Stimulated activated CD8-positive, alpha-beta memory T cell treated with anti-CD3 and anti-CD28 coated beads, Interleukin-12 subunit alpha, Interleukin-12 subunit beta, amount 100 ng/mL, for 1 hour (primary cell): ENCODE results near the gene LRRD1.
"Not testable (repeated sequence)": the region's sequence is repeated elsewhere in the genome, so short reads cannot be mapped to it uniquely, and the experiment has no call there.

Experiments used
- DNase-seq: peaks from one replicate; pipeline ENCODE4 v3.0.0-alpha.2; 2020; ENCODE audit warnings: low read depth

LRRD1 gene

DNA sequence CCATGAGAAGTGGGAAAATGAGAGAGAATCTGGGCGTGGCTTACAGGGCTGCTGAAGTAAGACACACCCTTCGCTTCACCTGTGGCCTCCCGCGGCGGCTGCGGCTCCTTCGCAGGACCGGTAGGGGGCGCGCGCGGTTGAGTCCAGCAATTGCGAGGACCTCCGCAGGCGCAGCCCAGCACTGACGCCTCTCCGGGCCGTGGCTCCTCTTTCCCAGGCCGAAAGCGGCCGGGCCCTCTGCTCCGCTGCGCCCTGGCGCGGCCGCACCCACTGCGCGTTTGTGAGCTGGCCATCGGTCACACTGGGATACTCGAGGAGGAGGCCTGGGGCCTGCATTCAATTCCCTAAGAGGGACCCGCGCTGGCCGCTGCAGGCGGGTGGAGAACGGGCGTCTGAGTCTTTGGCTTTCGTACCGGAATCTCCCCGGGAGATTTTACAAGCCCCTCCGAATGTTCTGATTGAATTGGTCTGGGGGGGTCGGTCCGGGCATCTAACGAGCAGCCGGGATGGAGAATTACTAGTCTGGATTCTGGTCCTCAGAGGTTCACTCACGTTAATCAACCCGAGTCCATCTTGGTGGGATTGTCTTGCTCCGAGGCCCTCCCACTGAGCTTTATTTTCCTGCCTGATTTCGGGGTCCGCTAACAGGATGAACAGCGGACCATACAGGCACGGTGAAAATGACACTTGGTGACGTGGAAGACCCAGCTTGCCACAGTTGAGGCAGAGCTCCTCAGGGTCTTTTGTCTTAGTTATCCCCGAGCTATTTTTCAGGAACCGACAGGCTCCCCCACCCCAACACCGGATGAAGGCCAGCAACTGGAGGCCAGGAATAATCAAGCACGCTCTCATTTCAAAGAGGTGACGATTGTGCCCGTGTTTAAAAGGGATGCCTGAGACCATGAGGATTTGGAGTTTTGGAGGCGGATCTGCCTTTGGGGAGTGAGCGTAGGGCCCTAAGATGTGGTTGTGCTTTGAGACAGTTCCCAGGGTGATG lies at the start of gene LRRD1:
TSS of gene LRRD1 (minus strand) at position 215 of the 997 bp plus-strand sequence. CDS start 13,940 bp downstream, outside the sequence.
- peak; percentile 77 for DNase-seq

GRCh38 chr7:92228742-92229141 lies 49.8 kb upstream of the LRRD1 start:
- DNase-seq = no peak

DNA sequence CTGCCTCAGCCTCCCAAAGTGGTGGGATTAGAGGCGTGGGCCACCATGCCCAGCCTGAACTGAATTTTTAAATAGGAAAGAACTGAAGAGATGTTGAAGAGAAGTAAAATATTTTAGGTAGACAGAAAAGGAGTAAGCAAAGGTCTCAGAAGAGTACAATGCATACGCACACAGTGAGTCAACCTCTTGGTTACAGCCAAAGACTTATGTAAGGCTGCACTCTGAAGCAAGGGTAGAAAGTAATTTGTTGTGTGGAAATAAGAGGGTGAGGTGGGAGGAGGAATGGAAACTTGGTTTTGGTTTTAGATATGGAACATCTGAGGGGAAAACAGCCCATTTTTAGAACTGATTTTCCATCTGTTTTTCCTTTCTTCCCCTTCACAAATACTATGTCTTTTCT lies 49.2 kb upstream of the LRRD1 start:
- DNase-seq = no peak

GRCh38 chr7:92226981-92227380 lies 48.0 kb upstream of the LRRD1 start:
- no peak for DNase-seq

GRCh38 chr7:92221766-92222165 lies 42.8 kb upstream of the LRRD1 start:
- DNase-seq = no peak

- no peak for DNase-seq
Observed at GRCh38 chr7:92206672-92207071, 27.7 kb upstream of the LRRD1 start.

DNA sequence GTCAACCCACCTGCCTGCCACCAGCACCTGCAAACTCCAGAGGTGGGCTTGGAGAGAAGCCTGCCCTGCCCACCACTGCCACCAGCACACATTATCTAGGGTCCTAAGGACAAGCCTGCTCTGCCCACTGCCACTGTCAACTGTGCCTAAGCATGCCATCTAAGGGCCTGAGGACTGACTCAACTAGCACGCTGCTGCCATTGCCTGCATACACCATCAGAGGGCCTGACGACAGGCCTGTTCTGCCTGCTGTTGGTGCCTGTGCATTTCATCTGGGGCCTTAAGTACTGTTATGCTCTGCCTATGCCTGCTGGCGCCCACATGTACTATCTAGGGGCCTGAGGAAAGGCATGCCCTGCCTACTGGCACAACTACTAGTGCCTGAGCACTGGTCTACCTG lies 27.0 kb upstream of the LRRD1 start:
- DNase-seq = no peak

GRCh38 chr7:92200791-92201190 lies 21.8 kb upstream of the LRRD1 start:
- no peak for DNase-seq

DNA sequence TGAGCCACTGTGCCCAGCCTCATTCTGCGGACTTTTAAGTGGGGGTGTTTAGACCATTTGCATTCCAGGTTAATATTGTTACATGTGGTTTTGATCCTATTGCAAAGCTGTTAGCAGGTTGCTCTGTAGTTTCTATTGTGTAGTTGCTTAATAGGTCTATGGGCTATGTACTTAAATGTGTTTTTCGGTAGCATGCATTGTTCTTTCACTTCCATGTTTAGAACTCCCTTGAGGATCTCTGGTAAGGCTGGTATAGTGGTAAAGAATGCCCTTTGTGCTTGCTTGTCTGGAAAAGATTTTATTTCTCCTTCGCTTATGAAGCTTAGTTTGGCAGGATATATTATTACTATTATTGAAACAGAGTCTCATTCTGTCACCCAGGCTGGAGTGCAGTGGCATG lies 13.4 kb upstream of the LRRD1 start:
- DNase-seq = no peak

GRCh38 chr7:92189246-92189645 lies 10.3 kb upstream of the LRRD1 start:
- not testable (repeated sequence) for DNase-seq

DNA sequence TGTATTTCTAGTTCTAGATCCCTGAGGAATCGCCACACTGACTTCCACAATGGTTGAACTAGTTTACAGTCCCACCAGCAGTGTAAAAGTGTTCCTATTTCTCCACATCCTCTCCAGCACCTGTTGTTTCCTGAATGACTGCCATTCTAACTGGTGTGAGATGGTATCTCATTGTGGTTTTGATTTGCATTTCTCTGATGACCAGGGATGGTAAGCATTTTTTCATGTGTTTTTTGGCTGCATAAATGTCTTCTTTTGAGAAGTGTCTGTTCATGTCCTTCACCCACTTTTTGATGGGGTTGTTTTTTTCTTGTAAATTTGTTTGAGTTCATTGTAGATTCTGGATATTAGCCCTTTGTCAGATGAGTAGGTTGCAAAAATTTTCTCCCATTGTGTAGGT lies 5.4 kb upstream of the LRRD1 start:
- DNase-seq = not testable (repeated sequence)

DNA sequence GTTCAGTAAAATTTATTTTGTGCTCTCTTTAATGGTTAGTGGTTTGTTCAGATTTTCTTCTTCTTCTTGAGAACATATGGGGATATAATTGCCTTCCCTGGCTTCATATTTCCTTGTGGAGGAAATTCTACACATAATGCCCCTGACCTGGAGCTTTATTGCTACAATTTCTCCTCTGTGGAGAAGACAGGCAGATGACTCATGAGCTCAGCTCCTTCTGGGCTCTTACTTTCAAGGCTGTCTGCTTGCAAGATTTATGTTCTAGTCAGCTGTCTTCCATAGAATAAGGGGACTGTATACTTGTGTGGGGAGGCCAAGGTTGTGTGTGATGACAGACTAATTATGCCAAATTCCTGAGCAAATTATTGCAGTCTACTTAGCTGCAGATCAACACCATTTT lies 1.6 kb downstream of the LRRD1 start:
- no peak for DNase-seq

GRCh38 chr7:92169529-92169928 lies 9.4 kb downstream of the LRRD1 start:
- not testable (repeated sequence) for DNase-seq

DNA sequence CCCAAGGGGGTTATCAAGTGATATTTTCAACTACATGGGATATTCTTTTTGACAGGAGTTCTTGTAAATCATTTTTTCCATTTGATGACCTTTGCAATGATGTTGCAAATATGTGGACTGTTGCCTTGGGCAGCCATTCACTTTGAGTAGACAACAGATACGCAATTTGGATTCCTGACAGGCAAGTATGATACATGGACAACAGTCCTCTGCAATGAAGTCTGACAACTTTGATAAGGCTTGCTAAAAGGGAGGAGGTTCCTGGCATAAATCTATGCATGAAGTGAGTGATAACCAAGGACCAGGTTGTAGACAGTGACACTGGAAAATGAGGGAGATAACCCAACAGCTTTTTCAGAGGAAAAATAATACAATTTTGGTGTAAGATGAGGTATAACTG lies 17.7 kb downstream of the LRRD1 start:
- DNase-seq = no peak

GRCh38 chr7:92158660-92159575 lies 20.0 kb downstream of the LRRD1 start:
- DNase-seq = no peak

DNA sequence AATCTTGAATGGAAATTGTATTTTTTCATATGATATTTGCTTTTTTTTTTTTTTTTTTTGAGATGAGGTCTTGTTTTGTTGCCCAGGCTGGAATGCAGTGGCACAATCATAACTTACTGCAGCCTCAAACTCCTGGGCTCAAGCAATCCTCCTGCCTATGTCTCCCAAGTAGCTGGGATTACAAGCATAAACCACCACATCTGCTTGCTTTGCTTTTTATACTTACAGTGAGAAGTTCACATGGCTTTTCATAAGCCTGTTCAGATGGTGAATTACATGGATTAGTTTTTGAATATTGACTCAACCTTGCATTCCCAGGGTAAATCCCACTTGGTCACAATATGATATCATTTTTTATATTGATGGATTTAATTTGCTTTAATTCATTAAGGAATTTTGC lies 22.0 kb downstream of the LRRD1 start:
- DNase-seq = no peak

DNA sequence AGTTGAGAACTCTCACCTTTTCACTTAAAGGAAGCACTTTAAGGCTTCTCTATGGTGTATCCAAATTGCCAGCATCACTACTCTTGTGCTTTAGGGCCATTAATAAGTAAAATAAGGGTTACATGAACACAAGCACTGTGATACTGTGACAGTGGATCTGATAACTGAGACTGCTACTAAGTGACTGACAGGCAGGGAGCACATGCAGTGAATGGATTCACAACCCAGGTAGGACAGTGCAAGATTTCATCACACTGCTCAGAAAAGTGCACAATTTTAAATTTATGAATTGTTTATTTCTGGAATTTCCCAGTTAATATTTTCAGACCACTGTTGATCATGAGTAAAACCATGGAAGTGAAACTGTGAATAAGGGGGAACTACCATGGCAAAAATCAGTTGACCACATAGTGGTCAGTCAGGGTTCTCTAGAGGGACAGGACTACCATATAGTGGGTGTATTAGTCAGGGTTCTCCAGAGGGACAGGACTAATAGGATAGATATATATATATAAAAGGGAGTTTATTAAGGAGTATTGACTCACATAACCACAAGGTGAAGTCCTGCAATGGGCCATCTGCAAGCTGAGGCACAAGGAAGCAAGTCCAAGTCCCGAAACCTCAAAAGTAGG lies 23.7 kb downstream of the LRRD1 start:
- DNase-seq = no peak

DNA sequence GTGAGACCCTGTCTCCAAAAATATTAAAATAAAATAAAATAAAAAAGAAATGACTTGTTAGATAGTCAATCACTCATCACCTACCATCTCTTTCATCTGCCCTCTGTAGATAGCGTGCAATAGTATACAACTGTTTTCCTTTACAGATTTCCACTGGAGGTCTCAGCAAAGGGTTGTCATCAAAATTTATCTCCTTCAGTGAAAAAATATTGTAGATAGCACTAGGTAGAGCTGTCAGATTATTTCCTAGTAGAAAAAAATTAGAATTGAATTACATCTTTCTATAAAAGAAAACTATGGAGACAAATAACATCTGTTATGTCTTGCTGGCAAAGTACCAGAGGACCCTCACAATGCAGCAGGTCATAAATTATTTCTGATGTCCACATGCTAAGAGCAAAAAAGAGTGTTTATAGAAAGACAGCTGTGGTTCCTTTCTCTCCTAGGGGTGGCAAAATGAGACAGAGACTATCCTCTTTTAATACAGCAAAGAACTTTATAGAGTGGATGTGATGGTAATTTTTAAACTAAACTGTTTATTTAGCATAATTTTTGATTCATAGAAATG lies 28.4 kb downstream of the LRRD1 start:
- no peak for DNase-seq

- DNase-seq = no peak
Observed at GRCh38 chr7:92149736-92150239, 29.2 kb downstream of the LRRD1 start.

- not testable (repeated sequence) for DNase-seq
Observed at GRCh38 chr7:92143192-92143880, 35.6 kb downstream of the LRRD1 start.

- DNase-seq = not testable (repeated sequence)
Observed at GRCh38 chr7:92142791-92143190, 36.2 kb downstream of the LRRD1 start.
